NCI-H1048 (cell line): ENCODE data around the gene KRT10.
"Not testable (repeated sequence)": the region's sequence is repeated elsewhere in the genome, so short reads cannot be mapped to it uniquely, and the experiment has no call there.

Experiments
- DNase-seq: peaks from one replicate; lab custom pipeline; 2025; lab: John Stamatoyannopoulos, UW

Gene KRT10

DNA sequence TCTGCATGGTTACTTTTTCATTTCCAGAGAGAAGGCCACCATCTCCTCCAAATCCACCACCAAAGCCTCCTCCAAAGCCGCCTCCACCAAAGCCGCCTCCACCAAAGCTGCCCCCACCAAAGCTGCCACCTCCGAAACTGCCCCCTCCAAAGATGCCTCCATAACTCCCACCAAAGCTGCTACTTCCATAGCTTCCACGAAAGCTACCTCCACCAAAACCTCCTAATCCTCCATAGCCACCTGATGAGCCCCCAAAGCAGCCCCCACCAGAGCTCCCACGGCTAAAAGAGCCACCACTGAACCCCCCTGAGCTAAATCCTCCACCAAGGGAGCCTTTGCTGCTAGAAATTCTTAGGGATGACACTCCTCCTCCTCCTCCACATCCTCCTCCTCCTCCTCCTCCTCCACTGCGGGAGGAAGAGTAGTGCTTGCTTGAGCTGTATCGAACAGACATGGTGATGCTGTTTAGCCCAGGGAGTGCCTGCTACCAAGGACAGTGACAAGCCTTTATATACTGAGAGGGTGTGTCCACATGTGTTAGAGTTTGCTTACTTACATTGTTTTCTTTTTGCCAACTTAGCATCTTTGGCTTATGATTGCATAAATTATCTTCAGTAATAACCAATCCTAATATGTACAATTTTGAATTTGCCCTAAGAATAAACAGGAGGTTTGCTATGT is at the start of gene KRT10:
Gene KRT10, minus strand, starts transcription at position 483 of the 681 bp plus-strand sequence. Its CDS starts 29 bp downstream, at position 454.
- no peak for DNase-seq

- DNase-seq = no peak
Observed at GRCh38 chr17:40871316-40871715, 48.9 kb upstream of the KRT10 start.

DNA sequence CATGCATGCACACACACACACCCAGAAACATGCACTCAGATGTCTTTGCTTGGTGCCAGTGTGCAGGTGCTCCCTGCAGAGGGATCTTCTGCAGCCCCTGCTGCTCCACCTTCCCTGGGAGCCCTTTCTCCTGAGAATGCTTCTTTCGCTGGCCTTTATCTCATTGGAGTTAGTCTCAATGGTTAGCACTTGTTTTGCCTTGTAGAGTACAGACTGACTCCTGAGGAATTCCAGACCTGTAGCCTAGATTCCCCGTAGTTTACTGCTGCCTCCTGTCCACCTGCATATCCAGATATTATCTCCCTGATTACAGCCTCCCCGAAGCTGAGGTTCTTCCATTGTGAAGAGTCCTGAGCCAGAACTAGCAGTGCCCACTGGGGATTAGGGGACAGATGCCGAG is 47.7 kb upstream of the KRT10 start:
- no peak for DNase-seq

DNA sequence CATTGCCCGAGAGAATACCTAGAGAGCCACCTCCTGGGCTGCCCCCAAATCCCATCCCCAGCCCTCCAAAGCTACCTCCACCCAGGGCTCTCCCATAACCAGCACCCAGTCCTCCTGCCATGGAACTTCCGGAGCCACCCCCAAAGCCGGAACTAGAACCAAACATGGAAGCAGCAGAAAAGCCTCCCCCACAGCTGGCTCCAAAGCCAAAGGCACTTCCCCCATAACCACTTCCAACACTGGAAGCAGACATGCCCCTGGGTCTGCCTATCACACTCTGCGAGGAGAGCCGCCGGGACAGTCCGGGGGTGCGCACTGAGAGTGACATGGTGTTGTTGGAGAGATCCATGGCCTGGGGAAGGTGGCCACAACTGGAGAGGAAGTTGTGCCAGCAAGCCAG is 44.4 kb upstream of the KRT10 start, which contains the start of gene KRT12:
Gene KRT12, minus strand, starts transcription at position 386 of the 400 bp plus-strand sequence. Its CDS starts 37 bp downstream, at position 349.
- no peak for DNase-seq

- no peak for DNase-seq
Observed at GRCh38 chr17:40864661-40865390, 42.4 kb upstream of the KRT10 start.

DNA sequence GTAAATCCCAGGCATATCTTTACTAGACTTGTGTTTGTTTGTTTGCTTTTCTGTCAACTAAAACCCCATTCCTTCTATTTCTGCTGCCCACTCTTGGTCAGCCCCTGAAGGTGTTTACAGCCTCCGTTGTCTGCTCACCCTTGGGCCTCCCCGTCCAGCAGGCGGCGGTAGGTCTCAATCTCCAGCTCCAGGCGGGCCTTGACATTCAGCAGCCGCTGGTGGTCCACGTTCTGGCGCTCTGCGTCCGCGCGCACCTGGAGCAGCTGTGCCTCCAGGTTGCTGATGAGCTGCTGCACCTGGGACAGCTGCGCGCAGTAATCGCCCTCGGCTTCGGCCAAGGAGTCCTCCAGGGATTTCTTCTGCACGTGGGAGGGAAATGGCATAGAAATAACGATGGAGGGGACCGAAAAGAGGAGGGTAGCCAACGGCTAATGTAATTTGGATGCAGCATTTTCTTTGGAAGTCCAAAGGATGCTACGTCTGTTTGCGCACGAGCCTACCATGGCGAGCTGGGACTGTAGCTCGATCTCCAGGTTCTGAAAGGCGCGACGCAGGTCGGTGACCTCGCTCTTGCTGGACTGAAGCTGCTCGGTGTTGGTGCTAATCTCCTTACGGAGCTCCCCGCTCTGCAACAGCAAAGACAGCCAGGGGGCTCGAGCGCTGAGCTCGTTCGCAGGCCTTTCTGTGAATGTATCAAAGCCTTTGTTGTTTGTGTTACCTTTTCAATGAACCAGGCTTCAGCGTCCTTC is 40.7 kb upstream of the KRT10 start:
- DNase-seq = no peak

DNA sequence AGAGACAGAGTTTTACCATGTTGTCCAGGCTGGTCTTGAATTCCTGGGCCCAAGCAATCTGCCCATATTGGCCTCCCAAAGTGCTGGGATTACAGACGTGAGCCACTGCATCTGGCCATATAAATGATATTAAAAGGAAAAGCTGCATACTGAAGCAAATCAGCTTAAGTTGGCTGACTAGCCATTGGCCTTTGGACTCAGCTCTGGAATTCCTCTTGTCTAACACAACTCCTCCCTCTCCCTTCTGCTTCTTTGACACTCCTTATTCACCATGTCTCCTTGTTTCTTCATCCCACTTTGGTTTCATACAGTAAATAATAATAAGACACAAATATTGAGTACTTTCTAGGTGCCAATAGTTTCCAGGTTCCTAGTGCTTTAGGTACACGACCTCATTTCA is 37.1 kb upstream of the KRT10 start:
- DNase-seq = no peak

GRCh38 chr17:40858667-40859066 is 36.3 kb upstream of the KRT10 start:
- not testable (repeated sequence) for DNase-seq

DNA sequence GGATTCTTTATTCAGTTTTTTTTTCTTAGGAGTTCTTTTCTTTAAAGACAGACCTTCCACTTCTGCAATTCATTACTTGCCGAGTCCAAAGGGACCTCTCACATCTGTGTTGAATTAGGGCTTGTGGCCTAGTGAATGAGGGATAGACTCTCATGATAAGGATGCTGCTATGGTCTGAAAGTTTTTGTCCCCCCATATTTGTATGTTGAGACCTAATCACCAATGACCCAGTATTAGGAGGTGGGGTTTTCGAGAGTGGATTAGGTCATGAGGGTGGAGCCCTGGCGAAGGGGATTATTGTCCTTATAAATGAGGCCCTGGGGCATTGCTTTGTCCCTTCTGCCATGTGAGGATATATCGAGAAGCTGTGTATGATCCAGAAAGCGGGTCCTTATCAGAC is 35.1 kb upstream of the KRT10 start:
- DNase-seq = no peak

- no peak for DNase-seq
Observed at GRCh38 chr17:40854175-40854814, 31.9 kb upstream of the KRT10 start.

DNA sequence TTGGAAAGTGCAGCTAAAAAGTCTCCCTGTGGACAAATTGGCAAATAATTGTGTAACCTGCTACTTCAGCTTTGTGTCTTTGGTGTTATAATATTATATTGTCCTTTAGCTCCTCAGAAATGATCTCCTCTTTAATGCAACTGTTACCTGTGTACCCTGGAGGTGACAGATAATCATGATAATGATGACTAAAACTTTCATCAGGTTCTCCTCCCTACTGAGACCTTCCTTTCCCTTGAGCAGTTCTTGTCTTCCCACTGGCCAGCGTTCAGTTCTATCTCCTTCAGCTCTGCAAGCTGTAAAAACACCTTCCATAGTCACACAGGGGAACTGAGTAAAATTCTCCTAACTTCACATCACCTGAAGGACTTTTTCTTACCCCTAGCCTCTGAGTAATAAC is 29.9 kb upstream of the KRT10 start:
- DNase-seq = no peak

DNA sequence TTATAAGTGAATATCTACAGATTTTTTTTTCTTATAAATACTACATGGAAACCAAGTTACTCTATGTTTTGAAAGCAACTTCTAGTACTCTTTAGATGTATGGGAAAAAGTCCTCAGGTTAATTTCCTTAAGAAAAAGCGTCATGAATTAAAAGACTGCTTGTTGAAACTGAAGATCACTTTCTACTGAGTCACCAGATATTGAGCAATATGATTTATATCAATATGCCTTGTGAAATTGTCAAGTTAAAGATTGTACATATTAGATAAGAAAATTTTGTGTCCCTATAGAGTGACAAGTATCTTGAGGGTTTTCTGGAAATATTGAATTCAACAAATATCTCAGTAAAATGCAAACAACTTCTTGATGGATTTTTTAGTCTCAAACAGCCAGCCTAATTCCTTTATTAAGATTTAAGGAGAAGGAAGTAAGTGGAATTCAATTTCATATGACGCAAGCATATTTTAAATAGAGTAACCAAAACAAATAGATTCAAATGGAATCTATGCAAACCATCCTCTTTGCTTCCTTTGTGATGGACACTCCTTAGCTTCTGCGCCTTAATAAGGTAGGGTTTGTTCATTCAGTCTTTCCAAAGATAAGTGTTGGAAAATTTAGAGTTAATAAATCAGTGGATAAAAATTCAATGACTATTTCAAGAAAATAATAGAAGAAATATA is 28.0 kb upstream of the KRT10 start:
- no peak for DNase-seq

- DNase-seq = no peak
Observed at GRCh38 chr17:40849723-40850122, 27.3 kb upstream of the KRT10 start.

- DNase-seq = no peak
Observed at GRCh38 chr17:40848583-40849235, 26.3 kb upstream of the KRT10 start.

GRCh38 chr17:40846515-40847144 is 24.2 kb upstream of the KRT10 start:
- DNase-seq = no peak

DNA sequence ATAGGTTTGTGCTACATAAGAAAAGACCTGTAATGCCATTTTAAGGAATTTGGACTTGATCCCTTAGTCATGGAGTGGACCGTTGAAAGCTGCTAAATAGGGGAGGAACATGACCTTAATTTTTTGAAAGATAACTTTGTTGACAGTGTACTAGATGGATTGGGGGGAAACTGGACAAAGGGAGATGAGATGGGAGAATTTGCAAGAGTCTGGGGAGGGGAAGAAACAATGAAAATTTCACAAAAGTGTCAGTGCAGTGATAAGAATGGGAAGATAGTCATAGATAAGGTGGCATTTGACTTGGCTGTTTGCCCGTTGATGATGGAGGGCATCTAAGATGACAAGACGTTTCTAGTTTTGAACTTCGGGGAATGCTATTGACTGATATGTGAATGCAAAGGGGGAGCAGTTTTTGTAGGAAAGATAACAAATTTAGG is 22.3 kb upstream of the KRT10 start:
- DNase-seq = no peak

DNA sequence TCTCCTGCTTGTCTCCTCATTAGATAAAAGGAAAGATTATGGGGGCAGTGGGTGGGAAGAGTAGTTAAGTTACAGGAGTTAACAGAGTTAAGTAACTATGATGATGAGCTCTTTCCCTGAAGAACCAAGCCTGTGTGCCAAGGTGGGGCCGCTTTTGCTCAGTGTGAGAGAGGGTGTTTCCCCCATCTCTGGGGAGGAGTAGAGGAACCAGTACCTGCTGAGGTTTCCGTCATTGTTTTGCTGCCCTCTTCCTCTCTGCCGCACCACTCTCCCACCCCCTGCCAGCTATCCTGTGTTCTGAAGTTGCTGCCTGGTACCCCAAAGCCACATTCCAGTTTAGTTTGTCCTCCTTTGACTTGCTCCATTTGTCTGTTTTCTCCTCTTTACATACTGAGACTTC is 20.8 kb upstream of the KRT10 start:
- no peak for DNase-seq

DNA sequence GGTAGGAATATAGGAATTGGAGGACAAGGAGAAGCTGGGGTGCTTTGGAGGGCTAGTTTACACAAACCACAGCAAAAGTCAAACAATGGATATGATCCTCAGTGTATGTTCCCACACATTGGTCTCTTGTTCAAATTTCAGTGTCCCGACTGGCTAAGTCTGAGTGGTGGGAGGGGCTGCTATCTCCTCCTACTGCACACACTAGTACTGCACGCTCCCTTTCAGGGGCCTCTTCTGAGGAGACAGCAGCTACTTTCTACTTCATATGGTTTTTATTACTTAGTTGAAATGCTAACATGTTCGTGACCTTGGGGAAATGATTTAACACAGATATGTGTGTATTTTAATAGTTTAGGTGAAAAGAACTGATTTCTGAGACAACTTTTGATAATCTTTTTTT is 18.8 kb upstream of the KRT10 start:
- DNase-seq = no peak

DNA sequence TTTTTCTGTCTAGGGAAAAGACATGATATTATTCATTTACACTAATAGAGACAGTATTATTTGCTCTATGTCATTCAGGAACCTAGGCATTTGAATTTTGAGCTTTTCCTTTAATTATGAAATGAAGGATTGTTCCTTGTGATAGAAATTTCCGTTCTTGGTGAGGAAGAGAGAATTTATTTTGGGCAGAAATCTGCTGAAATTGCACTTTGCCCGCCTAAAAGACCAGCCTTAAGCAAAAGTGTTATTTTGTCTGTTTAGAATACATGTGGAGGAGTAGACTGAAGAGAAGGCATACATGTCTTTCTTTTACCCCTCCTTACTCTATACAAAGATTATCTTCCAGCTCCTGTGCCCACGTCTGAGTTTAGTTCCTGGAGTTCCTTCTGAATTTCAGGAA is 16.8 kb upstream of the KRT10 start:
- no peak for DNase-seq

- no peak for DNase-seq
Observed at GRCh38 chr17:40836020-40836419, 13.6 kb upstream of the KRT10 start.

- DNase-seq = no peak
Observed at GRCh38 chr17:40833882-40834281, 11.5 kb upstream of the KRT10 start.
